ENCODE data around the gene ALOX12B.

The ALOX12B gene

DNA sequence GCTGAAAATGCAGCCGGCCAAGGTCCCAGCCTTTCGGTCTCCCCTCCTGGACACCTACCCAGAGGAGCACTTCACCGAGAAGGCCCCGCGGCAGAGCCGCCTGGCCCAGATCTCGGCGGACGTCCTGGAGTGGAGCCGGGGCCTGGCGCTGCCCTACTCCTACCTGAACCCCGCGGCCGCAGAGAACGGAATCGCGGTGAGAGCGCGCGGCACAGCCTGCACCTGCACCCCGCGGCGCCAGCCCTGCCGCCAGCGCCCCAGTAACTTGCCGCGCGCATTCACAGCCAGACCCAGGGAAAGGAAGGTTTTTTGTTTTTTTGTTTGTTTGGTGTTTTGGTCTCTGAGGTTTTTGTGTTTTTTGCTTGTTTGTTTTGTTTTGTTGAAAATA lies 15.2 kb downstream of the ALOX12B start:
- H3K36me3 ChIP-seq: no peaks in the 10 kb centered on the region
- H3K4me1 ChIP-seq: no peaks in the 10 kb centered on the region
- no peak for DNase-seq
- peaks cover 31% of the 10 kb centered on the region for H3K27me3 ChIP-seq
- H3K9me3 ChIP-seq: no peaks in the 10 kb centered on the region
- no peak overlapping the region for H3K4me3 ChIP-seq (ENCODE audit: low read depth, low read length)
- no peak for TF ChIP-seq CTCF (IDR thresholded peaks at IDR 0.05; ENCODE audit: low read depth, low read length)

DNA sequence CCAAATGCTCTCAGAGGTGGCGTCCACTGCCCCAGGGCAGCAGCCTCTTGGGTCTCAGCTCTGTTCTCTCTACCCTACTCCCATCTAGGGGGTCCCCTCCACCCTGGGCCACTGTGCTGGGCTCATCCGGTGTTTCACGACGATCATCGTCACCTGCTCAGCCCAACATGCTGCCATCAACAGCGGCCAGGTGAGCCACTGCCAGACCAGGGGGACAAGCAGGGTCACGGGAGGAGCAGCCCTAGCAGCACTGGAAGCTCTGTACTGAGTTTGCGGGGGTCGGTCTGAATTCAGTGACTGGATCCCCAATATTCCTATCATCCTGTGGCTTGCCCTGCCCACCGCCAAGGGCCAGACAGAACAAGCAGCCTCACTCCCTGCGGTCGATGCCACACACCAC lies 16.0 kb downstream of the ALOX12B start:
- DNase-seq: no peak
- H3K4me3 ChIP-seq (ENCODE audit: low read depth, low read length): no peak overlapping the region
- TF ChIP-seq CTCF (IDR thresholded peaks at IDR 0.05; ENCODE audit: low read depth, low read length): no peak
- H3K9me3 ChIP-seq: no peaks in the 10 kb centered on the region
- H3K36me3 ChIP-seq: no peaks in the 10 kb centered on the region
- H3K4me1 ChIP-seq: no peaks in the 10 kb centered on the region
- H3K27me3 ChIP-seq: peaks cover 31% of the 10 kb centered on the region

DNA sequence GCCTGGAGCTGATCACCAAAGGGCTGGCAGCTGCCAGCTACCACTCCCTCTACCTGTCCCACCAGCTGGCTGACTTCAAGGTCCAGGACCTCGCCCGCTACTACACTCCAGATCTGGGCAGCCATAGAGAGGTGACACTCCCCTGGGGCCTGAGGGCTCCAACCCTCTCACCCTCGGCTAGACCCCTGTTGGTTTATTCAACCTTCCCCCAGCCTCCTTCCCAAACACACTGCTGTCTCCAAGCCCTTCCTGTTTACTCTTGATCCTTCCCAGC lies 18.0 kb downstream of the ALOX12B start:
- no peak for DNase-seq
- Histone ChIP-seq H3K27me3 (peaks cover 27% of the 10 kb centered on the region), H3K36me3 (no peaks in the 10 kb centered on the region), H3K9me3 (no peaks in the 10 kb centered on the region), H3K4me3 (ENCODE audit: low read depth, low read length) (no peak overlapping the region), H3K4me1 (no peaks in the 10 kb centered on the region)
- no peak for TF ChIP-seq CTCF (IDR thresholded peaks at IDR 0.05; ENCODE audit: low read depth, low read length)

GRCh38 chr17:8068736-8069586 lies 18.6 kb downstream of the ALOX12B start:
- H3K9me3 ChIP-seq: no peaks in the 10 kb centered on the region
- H3K4me1 ChIP-seq: no peaks in the 10 kb centered on the region
- H3K4me3 ChIP-seq (ENCODE audit: low read depth, low read length): no peak overlapping the region
- no peak for TF ChIP-seq CTCF (IDR thresholded peaks at IDR 0.05; ENCODE audit: low read depth, low read length)
- no peaks in the 10 kb centered on the region for H3K36me3 ChIP-seq
- DNase-seq: no peak
- H3K27me3 ChIP-seq: peaks cover 22% of the 10 kb centered on the region

GRCh38 chr17:8067806-8068205 lies 19.7 kb downstream of the ALOX12B start:
- no peak overlapping the region for H3K4me3 ChIP-seq (ENCODE audit: low read depth, low read length)
- no peaks in the 10 kb centered on the region for H3K36me3 ChIP-seq
- peaks cover 21% of the 10 kb centered on the region for H3K27me3 ChIP-seq
- no peaks in the 10 kb centered on the region for H3K4me1 ChIP-seq
- TF ChIP-seq CTCF (IDR thresholded peaks at IDR 0.05; ENCODE audit: low read depth, low read length): no peak
- no peaks in the 10 kb centered on the region for H3K9me3 ChIP-seq
- DNase-seq: no peak

- no peak for TF ChIP-seq CTCF (IDR thresholded peaks at IDR 0.05; ENCODE audit: low read depth, low read length)
- no peak overlapping the region for H3K4me3 ChIP-seq (ENCODE audit: low read depth, low read length)
- no peaks in the 10 kb centered on the region for H3K36me3 ChIP-seq
- no peak for DNase-seq
- no peaks in the 10 kb centered on the region for H3K9me3 ChIP-seq
- peaks cover 21% of the 10 kb centered on the region for H3K27me3 ChIP-seq
- no peaks in the 10 kb centered on the region for H3K4me1 ChIP-seq
These were observed 20.4 kb downstream of the ALOX12B start for GRCh38 chr17:8066841-8067775.
